ENCODE results near the gene NRARP. TPM values are rescaled to one million over a fixed set of nuclear protein-coding genes. Genes with fewer than 3 reads are reported as not detected.

Gene NRARP
- total and polyA plus RNA-seq, 2 of the 13 experiments (the other 11 are each of a cell fraction or from before 2014, with no cell fraction given): 0.22 to 0.46 TPM

DNA sequence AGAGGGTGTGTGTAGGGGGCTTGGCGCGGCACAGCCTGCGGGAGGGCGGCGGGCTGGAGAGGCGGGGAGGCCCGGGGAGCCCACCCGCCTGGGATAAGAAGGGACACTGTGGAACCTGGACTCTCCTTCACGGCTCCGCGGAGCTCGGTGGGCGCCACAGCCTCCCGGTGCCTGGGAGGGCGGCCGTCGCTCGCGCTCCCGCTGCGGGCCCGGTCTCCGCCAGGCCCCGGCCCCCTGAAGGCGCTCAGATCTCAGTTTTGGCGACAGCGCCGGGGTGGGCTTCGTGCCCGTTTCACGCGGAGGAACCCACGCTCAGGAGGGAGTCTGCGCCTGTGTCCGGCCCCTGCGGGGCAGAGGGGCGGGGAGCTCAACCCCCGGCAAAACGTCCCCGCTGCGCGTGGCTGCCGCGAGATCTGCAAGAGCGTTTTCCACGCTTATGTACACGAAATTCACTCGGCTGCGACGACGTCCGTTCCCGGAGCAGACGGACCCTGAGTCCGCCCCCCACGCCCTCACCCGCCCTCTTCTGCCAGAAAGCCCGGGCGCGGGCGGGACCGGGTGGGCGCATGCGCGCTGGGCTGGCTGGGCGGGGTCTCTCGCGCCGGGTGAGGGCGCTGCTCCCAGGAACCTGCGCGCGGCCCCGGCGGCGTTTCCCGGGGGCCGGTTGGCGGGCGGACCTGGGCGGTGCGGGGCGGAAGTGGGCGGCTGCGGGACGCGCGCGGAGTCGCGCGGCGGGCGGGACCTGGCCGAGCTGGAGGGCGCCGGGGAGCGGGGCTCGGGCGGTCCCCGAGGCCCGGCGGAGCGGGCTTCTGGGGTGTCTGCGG, 47.2 kb downstream of the NRARP start, which contains the start of gene NELFB (continued):
- TF ChIP-seq TBP (CRISPR knock-in tag; IDR thresholded peaks at IDR 0.05) (no peak), JUND (CRISPR knock-in tag; IDR thresholded peaks at IDR 0.05) (no peak), ZNF607 (CRISPR knock-in tag; IDR thresholded peaks at IDR 0.05; ENCODE audit: borderline replicate concordance) (peak; percentile 21; the same call in 1 of the 2 replicates), ZNF30 (CRISPR knock-in tag; IDR thresholded peaks at IDR 0.05) (0 out of 2 replicates have a peak, but pooled peaks have one; percentile 6), KMT2A (CRISPR knock-in tag; IDR thresholded peaks at IDR 0.05) (no peak), STAG1 (CRISPR knock-in tag; IDR thresholded peaks at IDR 0.05) (no peak), ZNF652 (CRISPR knock-in tag; IDR thresholded peaks at IDR 0.05; ENCODE audit: borderline replicate concordance, low read depth) (no peak), CEBPB (IDR thresholded peaks at IDR 0.05; ENCODE audit: borderline replicate concordance, low read depth, low read length) (no peak), MXD4 (CRISPR knock-in tag; IDR thresholded peaks at IDR 0.05) (no peak), MYNN (CRISPR knock-in tag; IDR thresholded peaks at IDR 0.05; ENCODE audit: low read depth) (no peak), SMARCE1 (IDR thresholded peaks at IDR 0.05; ENCODE audit: borderline replicate concordance) (no peak), GABPB1 (CRISPR knock-in tag; IDR thresholded peaks at IDR 0.05) (peak; percentile 89), CBX2 (IDR thresholded peaks at IDR 0.05; ENCODE audit: low read depth, low read length) (no peak), CBX2 (CRISPR knock-in tag; IDR thresholded peaks at IDR 0.05; ENCODE audit: low read depth) (no peak), KDM1A (CRISPR knock-in tag; IDR thresholded peaks at IDR 0.05) (no peak), NFKB2 (CRISPR knock-in tag; IDR thresholded peaks at IDR 0.05; ENCODE audit: borderline replicate concordance) (peak; percentile 39; the same call in 1 of the 2 replicates), SRSF9 (IDR thresholded peaks at IDR 0.05; ENCODE audit: borderline replicate concordance, insufficient read depth, low read depth, low read length, poor library complexity, severe bottlenecking) (no peak)
- TF ChIP-seq, protein P1, sequence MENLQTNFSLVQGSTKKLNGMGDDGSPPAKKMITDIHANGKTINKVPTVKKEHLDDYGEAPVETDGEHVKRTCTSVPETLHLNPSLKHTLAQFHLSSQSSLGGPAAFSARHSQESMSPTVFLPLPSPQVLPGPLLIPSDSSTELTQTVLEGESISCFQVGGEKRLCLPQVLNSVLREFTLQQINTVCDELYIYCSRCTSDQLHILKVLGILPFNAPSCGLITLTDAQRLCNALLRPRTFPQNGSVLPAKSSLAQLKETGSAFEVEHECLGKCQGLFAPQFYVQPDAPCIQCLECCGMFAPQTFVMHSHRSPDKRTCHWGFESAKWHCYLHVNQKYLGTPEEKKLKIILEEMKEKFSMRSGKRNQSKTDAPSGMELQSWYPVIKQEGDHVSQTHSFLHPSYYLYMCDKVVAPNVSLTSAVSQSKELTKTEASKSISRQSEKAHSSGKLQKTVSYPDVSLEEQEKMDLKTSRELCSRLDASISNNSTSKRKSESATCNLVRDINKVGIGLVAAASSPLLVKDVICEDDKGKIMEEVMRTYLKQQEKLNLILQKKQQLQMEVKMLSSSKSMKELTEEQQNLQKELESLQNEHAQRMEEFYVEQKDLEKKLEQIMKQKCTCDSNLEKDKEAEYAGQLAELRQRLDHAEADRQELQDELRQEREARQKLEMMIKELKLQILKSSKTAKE (CRISPR knock-in tag; IDR thresholded peaks at IDR 0.05; ENCODE audit: borderline replicate concordance): no peak
- TF ChIP-seq, protein P2, sequence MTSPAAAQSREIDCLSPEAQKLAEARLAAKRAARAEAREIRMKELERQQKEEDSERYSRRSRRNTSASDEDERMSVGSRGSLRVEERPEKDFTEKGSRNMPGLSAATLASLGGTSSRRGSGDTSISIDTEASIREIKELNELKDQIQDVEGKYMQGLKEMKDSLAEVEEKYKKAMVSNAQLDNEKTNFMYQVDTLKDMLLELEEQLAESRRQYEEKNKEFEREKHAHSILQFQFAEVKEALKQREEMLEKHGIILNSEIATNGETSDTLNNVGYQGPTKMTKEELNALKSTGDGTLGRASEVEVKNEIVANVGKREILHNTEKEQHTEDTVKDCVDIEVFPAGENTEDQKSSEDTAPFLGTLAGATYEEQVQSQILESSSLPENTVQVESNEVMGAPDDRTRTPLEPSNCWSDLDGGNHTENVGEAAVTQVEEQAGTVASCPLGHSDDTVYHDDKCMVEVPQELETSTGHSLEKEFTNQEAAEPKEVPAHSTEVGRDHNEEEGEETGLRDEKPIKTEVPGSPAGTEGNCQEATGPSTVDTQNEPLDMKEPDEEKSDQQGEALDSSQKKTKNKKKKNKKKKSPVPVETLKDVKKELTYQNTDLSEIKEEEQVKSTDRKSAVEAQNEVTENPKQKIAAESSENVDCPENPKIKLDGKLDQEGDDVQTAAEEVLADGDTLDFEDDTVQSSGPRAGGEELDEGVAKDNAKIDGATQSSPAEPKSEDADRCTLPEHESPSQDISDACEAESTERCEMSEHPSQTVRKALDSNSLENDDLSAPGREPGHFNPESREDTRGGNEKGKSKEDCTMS (CRISPR knock-in tag; conservative IDR thresholded peaks at IDR 0.05): no peak
- TF ChIP-seq, protein P3, sequence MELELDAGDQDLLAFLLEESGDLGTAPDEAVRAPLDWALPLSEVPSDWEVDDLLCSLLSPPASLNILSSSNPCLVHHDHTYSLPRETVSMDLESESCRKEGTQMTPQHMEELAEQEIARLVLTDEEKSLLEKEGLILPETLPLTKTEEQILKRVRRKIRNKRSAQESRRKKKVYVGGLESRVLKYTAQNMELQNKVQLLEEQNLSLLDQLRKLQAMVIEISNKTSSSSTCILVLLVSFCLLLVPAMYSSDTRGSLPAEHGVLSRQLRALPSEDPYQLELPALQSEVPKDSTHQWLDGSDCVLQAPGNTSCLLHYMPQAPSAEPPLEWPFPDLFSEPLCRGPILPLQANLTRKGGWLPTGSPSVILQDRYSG (CRISPR knock-in tag; IDR thresholded peaks at IDR 0.05): no peak
